H1 (cell line): ENCODE measurements around the gene SCG5. TPM values are rescaled to one million over a fixed set of nuclear protein-coding genes. Genes with fewer than 3 reads are reported as not detected.

Experiments
- CTCF ChIA-PET: fragments of 300-600 bp; sonication (Branson Sonifier 250); formaldehyde crosslinking; loops from one replicate; lab custom pipeline; 2021; ENCODE audit not compliant: partially characterized antibody; lab: Charles Lee
- POLR2A ChIA-PET: fragments of 300-600 bp; sonication (Branson Sonifier 250); formaldehyde crosslinking; loops from one replicate; lab custom pipeline; 2021; ENCODE audit warnings: inconsistent platforms; ENCODE audit not compliant: partially characterized antibody; lab: Charles Lee
- DNase-seq, 2 experiments: peaks; one replicate each; pipeline versions ENCODE4 v3.0.0 to v3.0.0-alpha.2; 2010 to 2022; ENCODE audit warnings: low spot score in 2 of 2, low read depth in 1 of 2, mixed read lengths in 1 of 2
- FAIRE-seq: peaks from 2 replicates; lab custom pipeline; 2011; peaks lifted over from hg19 to GRCh38; lab: Jason Lieb, UNC
- H2AFZ ChIP-seq: 2 replicates; pipeline ENCODE4 v1.8.1; 2012; ENCODE audit warnings: low read length, inconsistent platforms
- H2AK5ac ChIP-seq: 2 replicates; pipeline ENCODE4 v1.6.1; 2013; ENCODE audit warnings: low read depth, low read length
- H2BK120ac ChIP-seq: replicated peaks from 2 replicates; pipeline ENCODE3; 2013; ENCODE audit warnings: low read depth, low read length, inconsistent platforms
- H2BK12ac ChIP-seq: 2 replicates; pipeline ENCODE4 v1.6.1; 2013; ENCODE audit warnings: low read depth, low read length
- H2BK15ac ChIP-seq: 2 replicates; pipeline ENCODE4 v1.6.1; 2013; ENCODE audit warnings: low read length
- H2BK20ac ChIP-seq: 2 replicates; pipeline ENCODE4 v1.6.1; 2013; ENCODE audit warnings: low read length
- H2BK5ac ChIP-seq: 2 replicates; pipeline ENCODE4 v1.6.1; 2013; ENCODE audit warnings: low read depth, low read length
- H3K14ac ChIP-seq: 2 replicates; pipeline ENCODE4 v1.6.1; 2013; ENCODE audit warnings: inconsistent platforms; ENCODE audit not compliant: insufficient read length
- H3K18ac ChIP-seq: 2 replicates; pipeline ENCODE4 v1.6.1; 2013; ENCODE audit warnings: low read length; ENCODE audit errors: extremely low read depth
- H3K23ac ChIP-seq: 2 replicates; pipeline ENCODE4 v1.6.1; 2013; ENCODE audit warnings: inconsistent platforms; ENCODE audit not compliant: insufficient read length
- H3K23me2 ChIP-seq: 2 replicates; pipeline ENCODE4 v1.6.1; 2013; ENCODE audit warnings: low read depth, low read length
- H3K27ac ChIP-seq: 2 replicates; pipeline ENCODE4 v1.6.1; 2011; ENCODE audit warnings: low read depth, low read length, inconsistent platforms
- H3K27me3 ChIP-seq, 4 experiments: replicated peaks in 1 of 4; 1 replicate in 1 of 4; 2 replicates in 3 of 4; pipeline versions ENCODE4 v1.6.1 to v1.8.1; 2011 to 2013; ENCODE audit warnings: low read length in 3 of 4, mild to moderate bottlenecking in 3 of 4, inconsistent platforms in 2 of 4, mixed read lengths in 2 of 4, moderate library complexity in 1 of 4; ENCODE audit not compliant: control insufficient read depth in 3 of 4, insufficient read depth in 3 of 4; ENCODE audit errors: extremely low read depth in 1 of 4
- H3K36me3 ChIP-seq, 4 experiments: 2 replicates each; pipeline versions ENCODE4 v1.6.1 to v1.8.1; 2011 to 2013; ENCODE audit warnings: mild to moderate bottlenecking in 4 of 4, low read length in 3 of 4, moderate library complexity in 2 of 4, control low read depth in 1 of 4, inconsistent platforms in 1 of 4; ENCODE audit not compliant: insufficient read depth in 4 of 4, control insufficient read depth in 2 of 4
- H3K4ac ChIP-seq: replicated peaks from 2 replicates; pipeline ENCODE3; 2013; ENCODE audit warnings: low read length, low read depth, mixed read lengths, inconsistent platforms; ENCODE audit not compliant: insufficient read length
- H3K4me1 ChIP-seq, 4 experiments: replicated peaks in 1 of 4; 1 replicate in 1 of 4; 2 replicates in 3 of 4; pipeline versions ENCODE4 v1.6.1 to v1.8.1; 2011 to 2013; ENCODE audit warnings: low read length in 3 of 4, inconsistent platforms in 2 of 4, mixed read lengths in 1 of 4; ENCODE audit not compliant: insufficient read depth in 4 of 4, control insufficient read depth in 3 of 4
- H3K4me2 ChIP-seq, 2 experiments: 2 replicates each; pipeline versions ENCODE4 v1.6.1 to v1.8.1; 2011 to 2013; ENCODE audit warnings: low read depth in 2 of 2, low read length in 2 of 2, control low read depth in 1 of 2, inconsistent platforms in 1 of 2, mild to moderate bottlenecking in 1 of 2; ENCODE audit not compliant: insufficient read depth in 1 of 2
- H3K4me3 ChIP-seq, 4 experiments: fragments of 200-600, 300-600 bp in 1 of 4; sonication (generic), shearing (Covaris generic), sonication (Bioruptor Twin) in 1 of 4; 2 replicates each; pipeline versions ENCODE4 v1.5.1 to v1.8.1; 2011 to 2016; ENCODE audit warnings: low read length in 4 of 4, low read depth in 3 of 4, control low read depth in 2 of 4, inconsistent platforms in 2 of 4, mild to moderate bottlenecking in 2 of 4, mixed read lengths in 1 of 4, moderate library complexity in 1 of 4; ENCODE audit not compliant: insufficient read depth in 2 of 4; ENCODE audit errors: extremely low read depth in 1 of 4
- H3K56ac ChIP-seq: replicated peaks from 2 replicates; pipeline ENCODE3; 2013; ENCODE audit warnings: low read depth, mild to moderate bottlenecking, mixed read lengths, low read length, inconsistent platforms; ENCODE audit not compliant: insufficient read length
- H3K79me1 ChIP-seq: 2 replicates; pipeline ENCODE4 v1.6.1; 2013; ENCODE audit warnings: low read depth, low read length, control low read depth
- H3K79me2 ChIP-seq, 2 experiments: 2 replicates each; pipeline versions ENCODE4 v1.6.1 to v1.8.1; 2012 to 2013; ENCODE audit warnings: low read length in 2 of 2, mild to moderate bottlenecking in 2 of 2, inconsistent platforms in 1 of 2; ENCODE audit not compliant: insufficient read depth in 2 of 2, control insufficient read depth in 1 of 2
- H3K9ac ChIP-seq, 4 experiments: replicated peaks in 1 of 4; 1 replicate in 1 of 4; 2 replicates in 3 of 4; pipeline versions ENCODE4 v1.6.1 to v1.8.1; 2011 to 2013; ENCODE audit warnings: low read depth in 3 of 4, low read length in 3 of 4, control low read depth in 2 of 4, mild to moderate bottlenecking in 2 of 4, moderate library complexity in 2 of 4, inconsistent platforms in 1 of 4; ENCODE audit errors: extremely low read depth in 1 of 4
- H3K9me3 ChIP-seq, 2 experiments: 2 replicates each; pipeline versions ENCODE4 v1.6.1 to v1.8.1; 2012 to 2013; ENCODE audit warnings: mild to moderate bottlenecking in 2 of 2, moderate library complexity in 2 of 2, control low read depth in 1 of 2, inconsistent platforms in 1 of 2, low read depth in 1 of 2, low read length in 1 of 2, mixed read lengths in 1 of 2; ENCODE audit not compliant: insufficient read depth in 2 of 2
- H4K20me1 ChIP-seq, 2 experiments: replicated peaks in 1 of 2; 2 replicates each; pipeline versions ENCODE3 to v1.8.1; 2011 to 2013; ENCODE audit warnings: inconsistent platforms in 2 of 2, low read length in 2 of 2, mild to moderate bottlenecking in 1 of 2; ENCODE audit not compliant: insufficient read depth in 2 of 2, control insufficient read depth in 1 of 2
- H4K5ac ChIP-seq: 2 replicates; pipeline ENCODE4 v1.6.1; 2013; ENCODE audit warnings: low read length, low read depth, mixed read lengths, inconsistent platforms; ENCODE audit not compliant: insufficient read length
- H4K8ac ChIP-seq: 2 replicates; pipeline ENCODE4 v1.8.0; 2013; ENCODE audit warnings: mild to moderate bottlenecking, moderate library complexity, low read length, inconsistent platforms; ENCODE audit not compliant: insufficient read depth; ENCODE audit errors: extremely low read depth
- H4K91ac ChIP-seq: replicated peaks from 2 replicates; pipeline ENCODE3; 2013; ENCODE audit warnings: low read length, mixed read lengths, inconsistent platforms; ENCODE audit not compliant: insufficient read length
- ATF3 ChIP-seq: IDR thresholded peaks from 2 replicates; pipeline ENCODE4 v1.6.1; 2011; ENCODE audit warnings: low read depth, mild to moderate bottlenecking, low read length; ENCODE audit not compliant: insufficient read depth
- CEBPB ChIP-seq: IDR thresholded peaks from 2 replicates; pipeline ENCODE4 v1.6.1; 2012; ENCODE audit warnings: low read depth, low read length
- CREB1 ChIP-seq: IDR thresholded peaks from 2 replicates; pipeline ENCODE4 v1.6.1; 2012; ENCODE audit warnings: inconsistent platforms
- HDAC2 ChIP-seq, 2 experiments: fragments of 300-600 bp in 1 of 2; sonication (generic) in 1 of 2; IDR thresholded peaks; 2 replicates each; pipeline ENCODE4 v1.6.1; 2011 to 2012; ENCODE audit warnings: low read depth in 2 of 2, low read length in 2 of 2, mild to moderate bottlenecking in 2 of 2, moderate library complexity in 2 of 2, borderline replicate concordance in 1 of 2, inconsistent platforms in 1 of 2
- RBBP5 ChIP-seq: IDR thresholded peaks from 2 replicates; pipeline ENCODE4 v1.7.1; 2012; ENCODE audit warnings: low read depth, mild to moderate bottlenecking, inconsistent platforms, low read length, moderate library complexity, borderline replicate concordance
- SP2 ChIP-seq: IDR thresholded peaks from 2 replicates; pipeline ENCODE4 v1.6.1; 2012; ENCODE audit warnings: mild to moderate bottlenecking, low read length, inconsistent platforms
- TBP ChIP-seq: IDR thresholded peaks from 2 replicates; pipeline ENCODE4 v1.6.1; 2011; ENCODE audit warnings: low read depth, low read length, improper control_type of control experiment
- ZNF274 ChIP-seq: IDR thresholded peaks from 2 replicates; pipeline ENCODE4 v1.7.0; 2012; ENCODE audit warnings: low read length, borderline replicate concordance; ENCODE audit errors: extremely low read depth
- WGBS, 2 experiments: shearing (Covaris generic) in 1 of 2; methylation state at CpG; one replicate each; pipeline versions ENCODE4 v1.1.6 to v1.1.7; 2013 to 2015; ENCODE audit warnings: low lambda C conversion rate in 2 of 2, mixed read lengths in 2 of 2, inconsistent platforms in 1 of 2, low coverage in 1 of 2, missing lambda C conversion rate in 1 of 2; ENCODE audit not compliant: insufficient replicate concordance in 2 of 2, insufficient coverage in 1 of 2, insufficient read length in 1 of 2; ENCODE audit errors: extremely low coverage in 1 of 2, missing lambda C conversion rate in 1 of 2; 5-methylcytosine and 5-hydroxymethylcytosine counted together
- long read RNA-seq, 2 experiments: library from RNA in 1 of 2; library from capped mRNA in 1 of 2; stranded (forward); transcript quantifications; one replicate each; pipeline ENCODE4 v2.0.0, GENCODE V29; 2021; ENCODE audit warnings: inconsistent platforms in 1 of 2
- polyA minus RNA-seq, 3 experiments: library from RNA; depleted of rRNA, polyadenylated mRNA; stranded (reverse); fragments of >200 nt; gene quantifications; 1 replicate in 2 of 3; 2 replicates in 1 of 3; pipeline ENCODE4 v1.2.3, GENCODE V29; 2011
- polyA plus RNA-seq, 7 experiments: library from polyadenylated mRNA; depleted of rRNA in 3 of 7; stranded (reverse) in 5 of 7; unstranded in 2 of 7; fragments of >200 nt in 5 of 7; fragments of 200-250 nt in 2 of 7; gene quantifications; 1 replicate in 5 of 7; 2 replicates in 1 of 7; 4 replicates in 1 of 7; pipeline versions ENCODE4 v1.2.1 to v1.2.3, GENCODE V29; 2011 to 2013; ENCODE audit warnings: missing spikeins in 2 of 7, mixed read lengths in 2 of 7
- total RNA-seq: library from RNA; stranded (reverse); fragmentation: NEBNext Ultra II Directional; extraction: Animal tissue kit (Norgen Biotek cat#: 25700); gene quantifications from 2 replicates; pipeline ENCODE4 v1.2.1, GENCODE V29; 2021

Gene SCG5, protein sequence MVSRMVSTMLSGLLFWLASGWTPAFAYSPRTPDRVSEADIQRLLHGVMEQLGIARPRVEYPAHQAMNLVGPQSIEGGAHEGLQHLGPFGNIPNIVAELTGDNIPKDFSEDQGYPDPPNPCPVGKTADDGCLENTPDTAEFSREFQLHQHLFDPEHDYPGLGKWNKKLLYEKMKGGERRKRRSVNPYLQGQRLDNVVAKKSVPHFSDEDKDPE
- total RNA-seq, result 16.9 and 19.9 TPM in 2 replicates
- polyA plus RNA-seq (2011; rRNA removed), result 11.4 and 18.7 TPM in 2 replicates
- polyA plus RNA-seq (2011; cell fraction: cytosol; rRNA removed), result 20.3 TPM
- polyA plus RNA-seq (2011; cell fraction: nucleus; rRNA removed), result 17.6 TPM
- polyA plus RNA-seq (2012, experiment 1 of 2), result 22.0 to 27.0 TPM (median 26.1 TPM) in 4 replicates
- 10.4 TPM for polyA plus RNA-seq (2012, experiment 2 of 2)
- 18.7 TPM for polyA plus RNA-seq (2013, experiment 1 of 2)
- polyA plus RNA-seq (2013, experiment 2 of 2), result 22.5 TPM
- 17.3 and 23.7 TPM in 2 replicates for polyA minus RNA-seq (2011; rRNA and poly(A)+ RNA removed)
- polyA minus RNA-seq (2011; cell fraction: cytosol; rRNA and poly(A)+ RNA removed), result 8.5 TPM
- 13.5 TPM for polyA minus RNA-seq (2011; cell fraction: nucleus; rRNA and poly(A)+ RNA removed)
- long read RNA-seq, experiment 1, partial matches to known transcripts, result 9 of 17 reads
- long read RNA-seq, experiment 1, other reads (novel, unspliced or antisense), result 1 of 17 reads
- long read RNA-seq, experiment 2, transcript SCG5-201 (6 exons, 1,238 nt), result minor isoform, 10 of 30 reads
- long read RNA-seq, experiment 2, transcript SCG5-202 (6 exons, 1,235 nt), result major isoform, 12 of 30 reads
- long read RNA-seq, experiment 2, partial matches to known transcripts, result 6 of 30 reads
- long read RNA-seq, experiment 2, other reads (novel, unspliced or antisense), result 2 of 30 reads

GRCh38 chr15:32641517-32642059, at the start of gene SCG5:
Gene SCG5, plus strand, starts transcription at chr15:32641710. Its CDS starts 1,883 bp downstream, at chr15:32643593.
- Histone ChIP-seq H3K79me1 (no peaks in the 10 kb centered on the region), H2BK5ac (peak within 1 kb of the TSS; percentile 81; the same call in 1 of the 2 replicates), H3K14ac (no peak within 1 kb of the TSS), H3K9me3 (no peaks in the 10 kb centered on the region), H4K91ac (peak within 1 kb of the TSS; percentile 34), H3K23ac (no peak within 1 kb of the TSS), H3K27ac (peak within 1 kb of the TSS; percentile 81), H3K4me2 (peak within 1 kb of the TSS; percentile 76 to 86), H2AFZ (peak within 1 kb of the TSS; percentile 74), H4K8ac (peak within 1 kb of the TSS; percentile 66; the same call in 1 of the 2 replicates), H3K18ac (peak within 1 kb of the TSS; percentile 75), H3K9ac (peak within 1 kb of the TSS in 3 of 4 experiments; percentile 72 to 85 (median 80); a peak in 6 of 7 replicates), H4K20me1 (no peaks in the 10 kb centered on the region), H4K5ac (peak within 1 kb of the TSS; percentile 27), H3K4me1 (peaks cover 0 to 11% (median 8%) of the 10 kb centered on the region in 4 experiments; a peak in 4 of 7 replicates), H3K27me3 (no peaks in the 10 kb centered on the region), H2BK20ac (no peak within 1 kb of the TSS), H3K56ac (peak within 1 kb of the TSS; percentile 3), H3K23me2 (peaks cover 3% of the 10 kb centered on the region), H2BK120ac (no peak within 1 kb of the TSS), H3K36me3 (peaks cover 0 to 37% (median 13%) of the 10 kb centered on the region in 4 experiments; a peak in 6 of 8 replicates), H3K79me2 (no peaks in the 10 kb centered on the region), H2AK5ac (no peak within 1 kb of the TSS), H3K4me3 (peak within 1 kb of the TSS; percentile 59 to 76 (median 61); a peak in 7 of 8 replicates), H2BK12ac (no peak within 1 kb of the TSS), H3K4ac (no peak within 1 kb of the TSS), H2BK15ac (no peak within 1 kb of the TSS)
- WGBS, 2 experiments, result 6% methylated on average over 22 of the region's 22 CpGs; no CpG with 5 or more reads in 1 of the 2 experiments
- DNase-seq (peak; percentile 67 to 85), FAIRE-seq (peak; percentile 74)
- CTCF ChIA-PET, result interaction anchor here (0.6 to 1.8 kb wide), 3 partner anchors 8 to 352 kb away, joined by 3 to 7 read pairs (median 5); no protein-coding TSS in a partner anchor
- POLR2A ChIA-PET, result interaction anchor here (0.6 to 2.0 kb wide), 6 partner anchors 9 to 142 kb away, joined by 3 to 14 read pairs (median 4); no protein-coding TSS in a partner anchor
- TF ChIP-seq HDAC2 (IDR thresholded peaks at IDR 0.05; ENCODE audit: borderline replicate concordance in 1 of 2, low read depth in 2 of 2, low read length in 2 of 2) (no peak), ZNF274 (no peak), SP2 (no peak), ATF3 (no peak), RBBP5 (no peak; the same call in 1 of the 2 replicates), TBP (peak; percentile 87), CEBPB (no peak), CREB1 (peak; percentile 71)
